HG02759 (cell line): ENCODE results near the gene EMB.
"Not testable (repeated sequence)": the region's sequence is repeated elsewhere in the genome, so short reads cannot be mapped to it uniquely, and the experiment has no call there.

Experiments
- ATAC-seq: cut with Tn5 transposase; IDR thresholded peaks from one replicate; pipeline ENCODE4 v1.9.1; 2021; ENCODE audit warnings: mild to moderate bottlenecking, moderate library complexity; ENCODE audit not compliant: unreplicated experiment

Gene EMB

GRCh38 chr5:50423100-50423799 lies 17.8 kb downstream of the EMB start:
- not testable (repeated sequence) for ATAC-seq

GRCh38 chr5:50421184-50421950 lies 19.7 kb downstream of the EMB start:
- ATAC-seq, result not testable (repeated sequence)

GRCh38 chr5:50420343-50420935 lies 20.6 kb downstream of the EMB start:
- ATAC-seq, result no peak

- not testable (repeated sequence) for ATAC-seq
Observed at GRCh38 chr5:50419656-50420055, 21.4 kb downstream of the EMB start.

GRCh38 chr5:50416637-50417036 lies 24.5 kb downstream of the EMB start:
- ATAC-seq, result not testable (repeated sequence)

GRCh38 chr5:50415912-50416311 lies 25.2 kb downstream of the EMB start:
- peak; percentile 78 for ATAC-seq

GRCh38 chr5:50410932-50411331 lies 30.2 kb downstream of the EMB start:
- ATAC-seq, result not testable (repeated sequence)

GRCh38 chr5:50406877-50407276 lies 34.2 kb downstream of the EMB start:
- no peak for ATAC-seq

GRCh38 chr5:50401336-50401735 lies 39.8 kb downstream of the EMB start:
- no peak for ATAC-seq

- ATAC-seq, result not testable (repeated sequence)
Observed at GRCh38 chr5:50393925-50394609, 47.0 kb downstream of the EMB start.

GRCh38 chr5:50392289-50392688 lies 48.8 kb downstream of the EMB start:
- not testable (repeated sequence) for ATAC-seq

- not testable (repeated sequence) for ATAC-seq
Observed at GRCh38 chr5:50384381-50384780, 56.7 kb downstream of the EMB start.

GRCh38 chr5:50376696-50377095 lies 64.4 kb downstream of the EMB start:
- ATAC-seq, result not testable (repeated sequence)

GRCh38 chr5:50369287-50370033 lies 71.6 kb downstream of the EMB start:
- ATAC-seq, result not testable (repeated sequence)

GRCh38 chr5:50365426-50366251 lies 75.4 kb downstream of the EMB start:
- no peak for ATAC-seq

- ATAC-seq, result not testable (repeated sequence)
Observed at GRCh38 chr5:50364535-50365309, 76.4 kb downstream of the EMB start.

- no peak for ATAC-seq
Observed at GRCh38 chr5:50359187-50359586, 81.9 kb downstream of the EMB start.

GRCh38 chr5:50352382-50352781 lies 88.7 kb downstream of the EMB start:
- ATAC-seq, result no peak
